ENCODE measurements around the gene PCCA. TPM values are rescaled to one million over a fixed set of nuclear protein-coding genes. Genes with fewer than 3 reads are reported as not detected.

The PCCA gene
- polyA plus RNA-seq, 4 donors, result 3.0 to 24.7 (median 14.8) TPM

DNA sequence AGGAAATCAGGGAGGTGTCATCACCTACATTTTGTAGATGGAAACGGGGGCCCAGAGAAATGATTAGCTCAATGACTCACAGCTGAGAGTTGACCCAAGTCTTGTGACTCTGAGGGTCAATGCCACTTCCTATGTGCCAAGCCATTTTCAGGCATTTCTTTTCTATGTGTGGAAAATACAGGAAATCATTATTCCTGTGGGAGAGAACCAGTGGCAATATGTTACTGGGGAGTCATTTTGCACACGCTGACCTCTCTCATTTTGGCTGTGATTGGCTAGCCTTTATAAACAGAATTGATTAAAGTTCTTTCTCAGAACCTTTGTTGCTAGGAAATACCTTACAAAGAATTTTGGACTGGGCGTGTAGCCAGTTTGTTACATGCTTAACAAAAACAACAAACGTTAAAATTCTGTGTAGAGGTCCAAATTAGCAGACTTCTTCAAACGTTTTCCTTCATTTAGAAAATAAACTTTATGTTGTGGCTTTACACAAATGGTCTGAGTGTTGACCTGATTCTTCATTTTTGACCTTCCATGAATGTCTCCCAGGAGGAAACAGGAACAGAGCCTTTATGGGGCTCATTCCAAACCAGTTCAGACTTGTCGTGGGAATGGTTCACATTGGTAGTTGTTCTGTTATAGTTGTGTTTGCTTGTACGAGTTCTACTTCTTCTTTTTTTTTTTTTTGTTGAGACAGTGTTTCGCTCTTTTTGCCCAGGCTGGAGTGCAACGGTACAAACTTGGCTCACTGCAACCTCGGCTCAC is 11.4 kb downstream of the PCCA start:
- Histone ChIP-seq H3K4me1 (ENCODE audit: control insufficient read depth in 3 of 3, insufficient read depth in 2 of 3, low read depth in 1 of 3, low read length in 2 of 3) (peaks cover 3 to 17% (median 4%) of the 10 kb centered on the region in 3 donors), H3K4me3 (ENCODE audit: low read depth in 1 of 3, low read length in 3 of 3) (no peak overlapping the region), H3K27me3 (ENCODE audit: control insufficient read depth in 3 of 3, insufficient read depth in 3 of 3, low read length in 3 of 3) (no peaks in the 10 kb centered on the region), H3K27ac (ENCODE audit: low read depth in 1 of 3, low read length in 2 of 3) (peak overlapping the region in 2 of 3 donors; percentile 27 to 44), H3K9me3 (ENCODE audit: control insufficient read depth in 2 of 2, insufficient read depth in 1 of 2, low read depth in 1 of 2, low read length in 1 of 2) (peaks cover 0 to under 1% of the 10 kb centered on the region in 2 donors), H3K36me3 (ENCODE audit: control insufficient read depth in 3 of 3, insufficient read depth in 2 of 3, low read depth in 1 of 3, low read length in 3 of 3) (no peaks in the 10 kb centered on the region)
- peak; percentile 4 to 57 for DNase-seq
- WGBS, 3 donors, result 53 to 65% (median 64%) methylated on average over 10 of the region's 10 CpGs
- FAIRE-seq, result no peak

DNA sequence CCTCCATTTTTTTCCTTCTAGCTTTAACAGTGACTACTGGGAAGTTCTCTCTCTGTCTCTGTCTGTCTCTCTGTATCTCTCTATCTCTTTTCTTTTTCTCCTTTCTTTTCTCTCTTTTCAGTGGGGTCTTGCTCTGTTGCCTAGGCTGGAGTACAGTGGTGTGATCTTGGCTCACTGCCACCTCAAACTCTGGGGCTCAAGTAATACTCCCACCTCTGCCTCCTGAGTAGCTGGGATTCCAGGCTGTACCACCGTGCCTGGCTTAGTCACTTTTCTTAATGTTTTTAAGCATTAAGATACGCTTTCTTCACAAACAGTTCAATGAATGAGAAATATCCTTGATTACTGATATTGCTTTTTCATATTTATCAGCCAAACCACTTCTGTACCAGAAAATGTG is 13.1 kb downstream of the PCCA start:
- FAIRE-seq (no peak), DNase-seq (no peak)
- Histone ChIP-seq H3K27me3 (ENCODE audit: control insufficient read depth in 3 of 3, insufficient read depth in 3 of 3, low read length in 3 of 3) (no peaks in the 10 kb centered on the region), H3K9me3 (ENCODE audit: control insufficient read depth in 2 of 2, insufficient read depth in 1 of 2, low read depth in 1 of 2, low read length in 1 of 2) (peaks cover 0 to 3% of the 10 kb centered on the region in 2 donors), H3K4me3 (ENCODE audit: low read depth in 1 of 3, low read length in 3 of 3) (no peak overlapping the region), H3K36me3 (ENCODE audit: control insufficient read depth in 3 of 3, insufficient read depth in 2 of 3, low read depth in 1 of 3, low read length in 3 of 3) (no peaks in the 10 kb centered on the region), H3K4me1 (ENCODE audit: control insufficient read depth in 3 of 3, insufficient read depth in 2 of 3, low read depth in 1 of 3, low read length in 2 of 3) (peaks cover 3 to 19% (median 4%) of the 10 kb centered on the region in 3 donors), H3K27ac (ENCODE audit: low read depth in 1 of 3, low read length in 2 of 3) (no peak overlapping the region)
- WGBS, 3 donors, result 91 to 94% (median 92%) methylated on average over 2 of the region's 2 CpGs

DNA sequence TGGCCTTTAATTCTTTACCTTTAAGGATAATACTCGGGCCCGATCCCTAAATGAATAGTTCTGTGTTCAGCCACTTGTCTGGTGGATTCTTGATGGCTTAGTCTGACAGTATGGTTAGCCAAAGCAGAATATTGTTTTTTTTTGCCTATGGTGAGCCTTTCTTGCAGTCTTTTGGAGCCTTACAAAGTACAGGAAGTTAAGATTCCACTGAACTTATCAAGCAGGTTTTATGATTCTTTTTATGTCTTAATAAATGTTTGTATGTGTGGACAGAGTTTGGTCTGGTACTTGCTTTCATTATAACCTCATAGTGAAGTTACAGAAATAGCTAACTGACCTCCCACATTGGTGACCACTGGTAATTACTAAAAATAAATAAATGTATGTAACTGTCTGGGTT is 17.1 kb downstream of the PCCA start:
- DNase-seq (peak in 1 of 2 donors; percentile 4), FAIRE-seq (no peak)
- no peaks in the 10 kb centered on the region for H3K36me3 ChIP-seq (ENCODE audit: control insufficient read depth in 3 of 3, insufficient read depth in 2 of 3, low read depth in 1 of 3, low read length in 3 of 3)
- H3K27me3 ChIP-seq (ENCODE audit: control insufficient read depth in 3 of 3, insufficient read depth in 3 of 3, low read length in 3 of 3), result no peaks in the 10 kb centered on the region
- 44 to 81% (median 63%) methylated on average over 2 of the region's 2 CpGs for WGBS, 3 donors
- no peak overlapping the region for H3K4me3 ChIP-seq (ENCODE audit: low read depth in 1 of 3, low read length in 3 of 3)
- peaks cover 0 to 3% (median 0%) of the 10 kb centered on the region in 3 donors for H3K4me1 ChIP-seq (ENCODE audit: control insufficient read depth in 3 of 3, insufficient read depth in 2 of 3, low read depth in 1 of 3, low read length in 2 of 3)
- H3K9me3 ChIP-seq (ENCODE audit: control insufficient read depth in 2 of 2, insufficient read depth in 1 of 2, low read depth in 1 of 2, low read length in 1 of 2), result peaks cover 0 to 3% of the 10 kb centered on the region in 2 donors
- H3K27ac ChIP-seq (ENCODE audit: low read depth in 1 of 3, low read length in 2 of 3), result no peak overlapping the region

DNA sequence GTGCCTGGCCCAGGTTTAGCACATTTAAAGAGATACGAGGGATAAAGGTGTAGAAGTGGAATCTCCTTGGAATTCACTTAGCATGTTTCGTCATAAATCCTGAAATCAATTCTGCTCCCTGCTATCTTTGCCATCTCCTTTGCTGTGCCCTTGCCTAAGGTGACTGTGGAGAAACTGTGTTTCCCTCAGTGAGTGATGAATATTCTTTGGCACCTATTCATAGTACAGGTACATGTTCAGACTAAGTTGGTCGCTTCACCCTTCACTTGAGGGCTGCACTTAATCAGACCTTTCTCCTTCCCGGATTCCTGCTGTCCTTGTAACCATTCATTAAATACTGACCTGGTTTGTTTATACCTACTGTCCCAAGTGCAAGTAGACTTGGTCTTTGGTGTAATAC is 17.8 kb downstream of the PCCA start:
- 88 to 95% (median 90%) methylated on average over 4 of the region's 4 CpGs for WGBS, 3 donors
- DNase-seq (no peak), FAIRE-seq (no peak)
- Histone ChIP-seq H3K27ac (ENCODE audit: low read depth in 1 of 3, low read length in 2 of 3) (no peak overlapping the region), H3K36me3 (ENCODE audit: control insufficient read depth in 3 of 3, insufficient read depth in 2 of 3, low read depth in 1 of 3, low read length in 3 of 3) (no peaks in the 10 kb centered on the region), H3K4me3 (ENCODE audit: low read depth in 1 of 3, low read length in 3 of 3) (no peak overlapping the region), H3K4me1 (ENCODE audit: control insufficient read depth in 3 of 3, insufficient read depth in 2 of 3, low read depth in 1 of 3, low read length in 2 of 3) (peaks cover 0 to 3% (median 0%) of the 10 kb centered on the region in 3 donors), H3K9me3 (ENCODE audit: control insufficient read depth in 2 of 2, insufficient read depth in 1 of 2, low read depth in 1 of 2, low read length in 1 of 2) (peaks cover 0 to 3% of the 10 kb centered on the region in 2 donors), H3K27me3 (ENCODE audit: control insufficient read depth in 3 of 3, insufficient read depth in 3 of 3, low read length in 3 of 3) (no peaks in the 10 kb centered on the region)

DNA sequence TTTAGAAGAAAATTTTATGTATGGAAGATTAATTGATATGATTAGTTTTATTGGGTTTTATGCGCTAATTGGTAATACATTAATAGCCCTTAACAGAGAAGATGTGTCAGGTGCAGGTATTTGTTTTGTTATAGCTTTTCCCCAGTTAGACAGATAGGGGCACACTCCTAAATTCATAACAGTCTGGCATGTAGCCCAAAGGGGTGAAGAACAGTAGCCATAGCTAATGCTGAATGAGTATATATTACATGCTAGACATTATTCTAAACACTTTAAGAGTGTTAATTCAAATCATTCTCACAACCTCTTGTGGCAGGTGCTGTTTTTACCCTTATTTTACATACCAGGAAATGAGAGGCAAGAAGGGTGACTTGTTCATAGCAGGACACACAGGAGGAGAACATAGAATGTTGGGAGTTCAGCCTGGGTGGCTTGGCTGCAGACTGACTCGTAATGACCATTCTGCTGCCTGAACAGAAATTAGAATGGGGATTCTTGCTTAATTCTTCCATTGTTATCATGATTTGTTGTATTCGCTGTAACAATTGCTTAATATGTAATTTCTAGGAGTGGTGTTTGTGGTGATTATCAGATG is 20.1 kb downstream of the PCCA start:
- H3K9me3 ChIP-seq (ENCODE audit: control insufficient read depth in 2 of 2, insufficient read depth in 1 of 2, low read depth in 1 of 2, low read length in 1 of 2), result peaks cover 0 to 3% of the 10 kb centered on the region in 2 donors
- no peaks in the 10 kb centered on the region for H3K27me3 ChIP-seq (ENCODE audit: control insufficient read depth in 3 of 3, insufficient read depth in 3 of 3, low read length in 3 of 3)
- WGBS, 3 donors, result 58 to 68% (median 59%) methylated on average over 3 of the region's 3 CpGs
- peaks cover 0 to 2% (median 0%) of the 10 kb centered on the region in 3 donors for H3K36me3 ChIP-seq (ENCODE audit: control insufficient read depth in 3 of 3, insufficient read depth in 2 of 3, low read depth in 1 of 3, low read length in 3 of 3)
- H3K4me1 ChIP-seq (ENCODE audit: control insufficient read depth in 3 of 3, insufficient read depth in 2 of 3, low read depth in 1 of 3, low read length in 2 of 3), result peaks cover 0 to 3% (median 0%) of the 10 kb centered on the region in 3 donors
- DNase-seq (no peak), FAIRE-seq (no peak)
- no peak overlapping the region for H3K27ac ChIP-seq (ENCODE audit: low read depth in 1 of 3, low read length in 2 of 3)
- no peak overlapping the region for H3K4me3 ChIP-seq (ENCODE audit: low read depth in 1 of 3, low read length in 3 of 3)

DNA sequence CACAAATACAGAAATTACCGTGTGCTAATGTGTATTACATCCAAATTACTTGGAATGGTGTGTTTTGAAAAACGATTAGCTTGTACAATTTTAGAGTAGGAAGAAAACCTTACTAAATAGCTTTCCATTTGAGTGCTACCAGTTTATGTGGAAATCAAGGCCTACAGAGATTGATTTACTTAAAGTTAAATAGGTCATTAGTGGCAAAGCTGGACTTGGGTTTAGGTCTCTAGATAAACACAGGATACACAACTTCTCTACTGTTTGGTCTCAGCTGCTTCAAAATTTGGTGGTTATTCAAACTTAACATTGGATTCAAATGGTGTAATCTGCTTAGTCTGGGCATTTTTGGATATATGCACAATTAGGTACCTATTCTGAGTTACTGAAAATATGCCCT is 21.4 kb downstream of the PCCA start:
- DNase-seq (no peak), FAIRE-seq (no peak)
- peaks cover 0 to 3% of the 10 kb centered on the region in 2 donors for H3K9me3 ChIP-seq (ENCODE audit: control insufficient read depth in 2 of 2, insufficient read depth in 1 of 2, low read depth in 1 of 2, low read length in 1 of 2)
- peaks cover 0 to 3% (median 0%) of the 10 kb centered on the region in 3 donors for H3K4me1 ChIP-seq (ENCODE audit: control insufficient read depth in 3 of 3, insufficient read depth in 2 of 3, low read depth in 1 of 3, low read length in 2 of 3)
- WGBS, 3 donors, result 86 to 95% (median 91%) methylated on average over 2 of the region's 2 CpGs
- H3K27ac ChIP-seq (ENCODE audit: low read depth in 1 of 3, low read length in 2 of 3), result no peak overlapping the region
- no peak overlapping the region for H3K4me3 ChIP-seq (ENCODE audit: low read depth in 1 of 3, low read length in 3 of 3)
- H3K27me3 ChIP-seq (ENCODE audit: control insufficient read depth in 3 of 3, insufficient read depth in 3 of 3, low read length in 3 of 3), result no peaks in the 10 kb centered on the region
- H3K36me3 ChIP-seq (ENCODE audit: control insufficient read depth in 3 of 3, insufficient read depth in 2 of 3, low read depth in 1 of 3, low read length in 3 of 3), result peaks cover 0 to 2% (median 0%) of the 10 kb centered on the region in 3 donors

DNA sequence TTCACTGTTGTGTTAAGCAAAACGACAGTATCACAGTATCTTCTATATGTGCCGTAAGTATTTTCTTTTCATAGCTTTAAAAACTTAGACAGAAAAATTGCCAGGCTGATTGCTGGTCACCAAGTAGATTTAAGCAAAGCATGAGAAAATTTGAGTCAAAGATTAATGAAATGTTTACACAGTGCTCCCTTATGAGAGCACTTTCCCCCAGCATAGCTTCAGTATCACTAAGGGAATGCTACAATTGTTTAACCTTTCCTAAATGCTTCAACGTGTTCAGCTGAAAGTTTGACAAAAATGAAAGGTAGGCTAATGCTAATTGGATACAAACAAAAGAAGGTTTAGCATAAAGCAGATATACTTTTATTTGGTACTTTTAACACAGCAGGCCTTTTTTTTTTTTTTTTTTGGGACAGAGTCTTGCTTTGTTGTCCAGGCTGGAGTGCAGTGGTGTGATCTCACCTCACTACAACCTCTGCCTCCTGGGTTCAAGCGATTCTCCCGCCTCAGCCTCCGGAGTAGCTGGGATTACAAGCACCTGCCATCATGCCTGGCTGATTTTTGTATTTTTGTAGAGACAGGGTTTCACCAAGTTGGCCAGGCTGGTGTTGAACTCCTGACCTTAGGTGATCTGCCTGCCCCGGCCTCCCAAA is 23.4 kb downstream of the PCCA start:
- Histone ChIP-seq H3K27me3 (ENCODE audit: control insufficient read depth in 3 of 3, insufficient read depth in 3 of 3, low read length in 3 of 3) (no peaks in the 10 kb centered on the region), H3K27ac (ENCODE audit: low read depth in 1 of 3, low read length in 2 of 3) (no peak overlapping the region), H3K9me3 (ENCODE audit: control insufficient read depth in 2 of 2, insufficient read depth in 1 of 2, low read depth in 1 of 2, low read length in 1 of 2) (no peaks in the 10 kb centered on the region), H3K4me1 (ENCODE audit: control insufficient read depth in 3 of 3, insufficient read depth in 2 of 3, low read depth in 1 of 3, low read length in 2 of 3) (no peaks in the 10 kb centered on the region), H3K4me3 (ENCODE audit: low read depth in 1 of 3, low read length in 3 of 3) (no peak overlapping the region), H3K36me3 (ENCODE audit: control insufficient read depth in 3 of 3, insufficient read depth in 2 of 3, low read depth in 1 of 3, low read length in 3 of 3) (peaks cover 0 to 2% (median 0%) of the 10 kb centered on the region in 3 donors)
- WGBS, 3 donors, result 76 to 83% (median 82%) methylated on average over 7 of the region's 7 CpGs
- DNase-seq, result no peak
- no peak for FAIRE-seq

DNA sequence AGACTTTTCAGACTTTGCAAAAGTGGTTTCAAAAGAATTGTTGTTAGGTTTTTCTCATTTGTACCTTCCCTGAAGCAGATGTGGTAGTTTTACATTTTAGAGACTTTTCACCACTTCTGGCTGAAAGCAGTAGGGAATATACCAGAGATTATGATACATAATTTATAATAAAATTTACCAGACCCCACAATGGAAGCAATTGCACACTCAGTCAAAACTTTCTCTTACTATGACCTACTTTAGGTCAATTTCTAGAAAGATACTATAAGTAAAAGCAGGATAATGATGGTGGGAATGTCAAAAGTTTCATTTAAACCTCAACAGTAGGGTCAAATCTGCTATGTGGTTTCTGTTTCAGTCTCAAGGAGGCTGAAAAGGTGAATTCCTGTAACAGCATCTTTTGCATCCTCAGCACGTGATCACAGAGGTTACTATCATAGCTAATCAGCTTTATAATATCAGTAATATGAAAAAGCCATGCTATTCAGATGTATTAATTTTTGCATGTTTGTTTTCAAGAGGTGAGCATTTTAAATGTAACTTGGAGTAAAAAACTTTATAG is 26.9 kb downstream of the PCCA start:
- no peaks in the 10 kb centered on the region for H3K27me3 ChIP-seq (ENCODE audit: control insufficient read depth in 3 of 3, insufficient read depth in 3 of 3, low read length in 3 of 3)
- no peaks in the 10 kb centered on the region for H3K9me3 ChIP-seq (ENCODE audit: control insufficient read depth in 2 of 2, insufficient read depth in 1 of 2, low read depth in 1 of 2, low read length in 1 of 2)
- no peak for FAIRE-seq
- DNase-seq, result no peak
- H3K4me3 ChIP-seq (ENCODE audit: low read depth in 1 of 3, low read length in 3 of 3), result no peak overlapping the region
- peaks cover 0 to 5% (median 0%) of the 10 kb centered on the region in 3 donors for H3K36me3 ChIP-seq (ENCODE audit: control insufficient read depth in 3 of 3, insufficient read depth in 2 of 3, low read depth in 1 of 3, low read length in 3 of 3)
- H3K4me1 ChIP-seq (ENCODE audit: control insufficient read depth in 3 of 3, insufficient read depth in 2 of 3, low read depth in 1 of 3, low read length in 2 of 3), result no peaks in the 10 kb centered on the region
- no peak overlapping the region for H3K27ac ChIP-seq (ENCODE audit: low read depth in 1 of 3, low read length in 2 of 3)
- WGBS, 3 donors, result 73 to 84% (median 78%) methylated on average over 1 of the region's 1 CpG

Measured in small intestine (tissue), 7 donors.